H1 (cell line): ENCODE data around the gene NRDE2. TPM values are rescaled to one million over a fixed set of nuclear protein-coding genes. Genes with fewer than 3 reads are reported as not detected.

Experiments
- polyA plus RNA-seq, 7 experiments: library from polyadenylated mRNA; depleted of rRNA in 3 of 7; stranded (reverse) in 5 of 7; unstranded in 2 of 7; fragments of >200 nt in 5 of 7; fragments of 200-250 nt in 2 of 7; gene quantifications; 1 replicate in 5 of 7; 2 replicates in 1 of 7; 4 replicates in 1 of 7; pipeline versions ENCODE4 v1.2.1 to v1.2.3, GENCODE V29; 2011 to 2013; ENCODE audit warnings: missing spikeins in 2 of 7, mixed read lengths in 2 of 7
- total RNA-seq: library from RNA; stranded (reverse); fragmentation: NEBNext Ultra II Directional; extraction: Animal tissue kit (Norgen Biotek cat#: 25700); gene quantifications from 2 replicates; pipeline ENCODE4 v1.2.1, GENCODE V29; 2021

NRDE2 gene
- total and polyA plus RNA-seq, 2 of the 8 experiments (the other 6 are each of a cell fraction or from before 2014, with no cell fraction given) = 4.9 to 12.1 TPM

Other genes with a start within 250 kb of the NRDE2 start
- 99.6 and 104 TPM in 2 replicates for gene PSMC1, start 75.4 kb downstream of the NRDE2 start, total RNA-seq
- gene PSMC1, start 75.4 kb downstream of the NRDE2 start, polyA plus RNA-seq (2011; rRNA removed) = 24.6 and 46.2 TPM in 2 replicates
- 398 and 422 TPM in 2 replicates for gene CALM1, start 65.1 kb upstream of the NRDE2 start, total RNA-seq
- gene CALM1, start 65.1 kb upstream of the NRDE2 start, polyA plus RNA-seq (2011; rRNA removed) = 279 and 285 TPM in 2 replicates